Body of pancreas (tissue), 4 donors: ENCODE measurements around the gene TFAP2D.

ENCODE experiments used
- CTCF ChIP-seq, 7 experiments: fragments of 450-650 bp in 4 of 7; fragments of 200-600 bp in 3 of 7; sonication (generic) in 3 of 7; IDR thresholded peaks; one replicate each; pipeline ENCODE4 v1.5.1; 2016 to 2019; ENCODE audit warnings: antibody characterized with exemption in 7 of 7
- POLR2A ChIP-seq, 3 donors: fragments of 450-650 bp; IDR thresholded peaks; one replicate each; pipeline ENCODE4 v1.6.1; 2016; ENCODE audit warnings: antibody characterized with exemption in 3 of 3, mild to moderate bottlenecking in 2 of 3

- TF ChIP-seq POLR2A (IDR thresholded peaks at IDR 0.05) (no peak), CTCF (IDR thresholded peaks at IDR 0.05) (no peak)
Observed at GRCh38 chr6:50817646-50817950, 104.3 kb downstream of the TFAP2D start.
